Stomach (tissue), 4 donors: Measurements from ENCODE around the gene SYCE3.
"Not testable (repeated sequence)": the region's sequence is repeated elsewhere in the genome, so short reads cannot be mapped to it uniquely, and the experiment has no call there.

Experiments used
- CTCF ChIP-seq, 7 experiments: fragments of 450-650 bp in 4 of 7; fragments of 200-600 bp in 3 of 7; sonication (generic) in 3 of 7; IDR thresholded peaks; one replicate each; pipeline ENCODE4 v1.5.1; 2016 to 2019; ENCODE audit warnings: antibody characterized with exemption in 7 of 7, control low read depth in 2 of 7, mild to moderate bottlenecking in 1 of 7
- EP300 ChIP-seq: sonication (generic); formaldehyde crosslinking; IDR thresholded peaks from one replicate; pipeline ENCODE4 v1.6.1; 2017; ENCODE audit warnings: antibody characterized with exemption
- POLR2A ChIP-seq, 4 donors: fragments of 450-650 bp; IDR thresholded peaks; one replicate each; pipeline ENCODE4 v1.6.1; 2016; ENCODE audit warnings: antibody characterized with exemption in 4 of 4, control low read depth in 2 of 4, mild to moderate bottlenecking in 1 of 4, moderate library complexity in 1 of 4

DNA sequence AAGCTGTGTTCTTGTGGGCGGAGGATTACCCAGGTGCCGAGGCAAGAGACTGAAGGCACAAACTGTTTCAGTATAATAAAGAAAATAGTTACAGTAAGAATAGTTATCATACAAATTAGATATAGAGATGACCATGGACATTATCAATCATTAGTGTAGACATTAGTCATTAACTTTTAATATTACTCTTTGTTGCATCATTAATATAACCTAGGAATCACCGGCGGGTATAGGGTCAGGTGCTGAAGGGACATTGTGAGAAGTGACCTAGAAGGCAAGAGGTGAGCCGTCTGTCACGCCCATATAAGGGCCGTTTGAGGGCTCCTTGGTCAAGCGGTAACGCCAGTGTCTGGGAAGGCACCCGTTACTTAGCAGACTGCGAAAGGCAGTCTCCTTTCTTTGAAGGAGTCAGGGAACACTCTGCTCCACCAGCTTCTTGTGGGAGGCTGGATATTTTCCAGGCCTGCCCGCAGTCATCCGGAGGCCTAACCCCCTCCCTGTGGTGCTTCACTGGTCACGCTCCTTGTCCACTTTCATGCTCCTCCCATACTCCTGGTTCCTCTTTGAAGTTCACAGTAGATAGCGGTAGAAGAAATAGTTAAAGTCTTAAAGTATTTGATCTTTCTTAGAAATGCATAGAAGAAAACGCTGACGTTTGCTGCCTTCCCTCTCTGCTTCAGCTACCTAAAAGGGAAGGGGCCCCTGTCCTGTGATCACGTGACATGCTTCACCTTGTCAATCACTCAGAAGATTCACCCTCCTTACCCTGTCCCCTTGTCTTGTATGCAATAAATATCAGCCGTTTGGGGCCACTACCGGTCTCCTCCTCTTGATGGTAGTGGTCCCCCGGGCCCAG is 28.6 kb downstream of the SYCE3 start:
- not testable (repeated sequence) for TF ChIP-seq CTCF (IDR thresholded peaks at IDR 0.05); POLR2A (IDR thresholded peaks at IDR 0.05); EP300
